Trophoblast cell (in vitro differentiated cells and primary cell): ENCODE measurements around the gene SRBD1.
A peak's percentile ranks its signal among the peaks of the same experiment; 100 is the strongest.

Source experiments
- DNase-seq, 2 donors: peaks; one replicate each; pipeline ENCODE4 v3.0.0-alpha.2; 2016
- H2AFZ ChIP-seq: 2 replicates; pipeline ENCODE4 v1.6.1; 2013; ENCODE audit warnings: low read length, moderate library complexity, mild to moderate bottlenecking; ENCODE audit not compliant: insufficient read depth, poor library complexity
- H2AK5ac ChIP-seq: 2 replicates; pipeline ENCODE4 v1.6.1; 2013; ENCODE audit warnings: mild to moderate bottlenecking, low read length
- H2BK120ac ChIP-seq: 2 replicates; pipeline ENCODE4 v1.6.1; 2013; ENCODE audit warnings: low read length, mild to moderate bottlenecking, moderate library complexity; ENCODE audit not compliant: insufficient read depth, poor library complexity
- H2BK12ac ChIP-seq: 2 replicates; pipeline ENCODE4 v1.6.1; 2013; ENCODE audit warnings: mild to moderate bottlenecking, low read length, moderate library complexity
- H2BK5ac ChIP-seq: 2 replicates; pipeline ENCODE4 v1.6.1; 2013; ENCODE audit warnings: low read length, low read depth, moderate library complexity, mild to moderate bottlenecking; ENCODE audit not compliant: poor library complexity
- H3K14ac ChIP-seq: 2 replicates; pipeline ENCODE4 v1.6.1; 2013; ENCODE audit warnings: mild to moderate bottlenecking, low read length
- H3K18ac ChIP-seq: 2 replicates; pipeline ENCODE4 v1.6.1; 2013; ENCODE audit warnings: mild to moderate bottlenecking, low read length
- H3K23ac ChIP-seq: 2 replicates; pipeline ENCODE4 v1.6.1; 2013; ENCODE audit warnings: low read length
- H3K27ac ChIP-seq: 2 replicates; pipeline ENCODE4 v1.5.1; 2013; ENCODE audit warnings: low read depth, mild to moderate bottlenecking, inconsistent platforms, low read length, moderate library complexity
- H3K27me3 ChIP-seq: 2 replicates; pipeline ENCODE4 v1.6.1; 2013; ENCODE audit warnings: inconsistent platforms, mild to moderate bottlenecking, low read length, moderate library complexity; ENCODE audit not compliant: insufficient read depth
- H3K36me3 ChIP-seq, 2 experiments: 1 replicate in 1 of 2; 2 replicates in 1 of 2; pipeline ENCODE4 v1.6.1; 2013; ENCODE audit warnings: low read length in 2 of 2, mild to moderate bottlenecking in 2 of 2, moderate library complexity in 1 of 2; ENCODE audit not compliant: insufficient read depth in 2 of 2, control insufficient read depth in 1 of 2
- H3K4ac ChIP-seq: 2 replicates; pipeline ENCODE4 v1.6.1; 2013; ENCODE audit warnings: low read depth, mild to moderate bottlenecking, low read length, moderate library complexity
- H3K4me1 ChIP-seq, 2 experiments: 1 replicate in 1 of 2; 2 replicates in 1 of 2; pipeline ENCODE4 v1.6.1; 2013; ENCODE audit warnings: low read length in 2 of 2, mild to moderate bottlenecking in 2 of 2, moderate library complexity in 1 of 2; ENCODE audit not compliant: insufficient read depth in 2 of 2, control insufficient read depth in 1 of 2
- H3K4me2 ChIP-seq: 2 replicates; pipeline ENCODE4 v1.6.1; 2013; ENCODE audit warnings: inconsistent platforms, mild to moderate bottlenecking, low read length, moderate library complexity
- H3K4me3 ChIP-seq: 2 replicates; pipeline ENCODE4 v1.5.1; 2013; ENCODE audit warnings: mild to moderate bottlenecking, low read depth, low read length, inconsistent platforms
- H3K79me1 ChIP-seq: one replicate; pipeline ENCODE4 v1.6.1; 2013; ENCODE audit warnings: low read length
- H3K79me2 ChIP-seq: 2 replicates; pipeline ENCODE4 v1.6.1; 2013; ENCODE audit warnings: low read length, mild to moderate bottlenecking; ENCODE audit not compliant: control insufficient read depth, insufficient read depth, poor library complexity
- H3K9ac ChIP-seq: 2 replicates; pipeline ENCODE4 v1.6.1; 2013; ENCODE audit warnings: mild to moderate bottlenecking, low read length
- H3K9me3 ChIP-seq: 2 replicates; pipeline ENCODE4 v1.6.1; 2013; ENCODE audit warnings: low read depth, mild to moderate bottlenecking, control low read depth, inconsistent platforms, low read length; ENCODE audit not compliant: insufficient read depth
- H4K12ac ChIP-seq: 2 replicates; pipeline ENCODE4 v1.6.1; 2013; ENCODE audit warnings: low read depth, mild to moderate bottlenecking, low read length, moderate library complexity
- H4K8ac ChIP-seq: 2 replicates; pipeline ENCODE4 v1.6.1; 2013; ENCODE audit warnings: low read depth, mild to moderate bottlenecking, low read length, moderate library complexity
- H4K91ac ChIP-seq: one replicate; pipeline ENCODE4 v1.6.1; 2013; ENCODE audit warnings: low read depth, mild to moderate bottlenecking, low read length, moderate library complexity
- WGBS: extraction: QIAGEN DNeasy Blood & Tissue Kit; methylation state at CpG from one replicate; pipeline ENCODE4 v1.1.7; 2013; ENCODE audit warnings: missing lambda C conversion rate; ENCODE audit not compliant: insufficient read length, insufficient coverage; ENCODE audit errors: extremely low coverage; 5-methylcytosine and 5-hydroxymethylcytosine counted together

SRBD1 gene

GRCh38 chr2:45438872-45439665, 172.0 kb downstream of the SRBD1 start:
- no peaks in the 10 kb centered on the region for H3K9me3 ChIP-seq
- H3K9ac ChIP-seq: no peak overlapping the region
- no peak overlapping the region for H4K8ac ChIP-seq
- no peak for DNase-seq
- no peak overlapping the region for H4K91ac ChIP-seq
- H2BK5ac ChIP-seq: no peak overlapping the region
- no peaks in the 10 kb centered on the region for H3K4me1 ChIP-seq
- H3K4me2 ChIP-seq: no peak overlapping the region
- no peaks in the 10 kb centered on the region for H3K79me2 ChIP-seq
- H4K12ac ChIP-seq: no peak overlapping the region
- no peak overlapping the region for H2BK12ac ChIP-seq
- H3K23ac ChIP-seq: no peak overlapping the region
- no peak overlapping the region for H2BK120ac ChIP-seq
- no peak overlapping the region for H3K27ac ChIP-seq
- no peak overlapping the region for H3K14ac ChIP-seq
- H3K4me3 ChIP-seq: no peak overlapping the region
- no peak overlapping the region for H3K18ac ChIP-seq
- no peaks in the 10 kb centered on the region for H3K79me1 ChIP-seq
- WGBS: no CpG with 5 or more reads among the region's 3 CpGs
- no peaks in the 10 kb centered on the region for H3K36me3 ChIP-seq
- no peak overlapping the region for H2AFZ ChIP-seq
- no peaks in the 10 kb centered on the region for H3K27me3 ChIP-seq
- no peak overlapping the region for H3K4ac ChIP-seq
- no peak overlapping the region for H2AK5ac ChIP-seq

- Histone ChIP-seq H4K12ac (no peak overlapping the region), H3K27ac (no peak overlapping the region), H2AFZ (no peak overlapping the region), H3K79me2 (no peaks in the 10 kb centered on the region), H3K4me1 (no peaks in the 10 kb centered on the region), H3K4me2 (no peak overlapping the region), H3K36me3 (no peaks in the 10 kb centered on the region), H3K4ac (no peak overlapping the region), H2BK120ac (no peak overlapping the region), H3K14ac (no peak overlapping the region), H3K9ac (no peak overlapping the region), H3K27me3 (no peaks in the 10 kb centered on the region), H2BK5ac (no peak overlapping the region), H3K18ac (no peak overlapping the region), H2AK5ac (no peak overlapping the region), H3K23ac (no peak overlapping the region), H2BK12ac (no peak overlapping the region), H3K9me3 (no peaks in the 10 kb centered on the region), H4K91ac (no peak overlapping the region), H3K4me3 (no peak overlapping the region), H3K79me1 (no peaks in the 10 kb centered on the region), H4K8ac (no peak overlapping the region)
- no CpG with 5 or more reads among the region's 2 CpGs for WGBS
- DNase-seq: no peak
These were observed 174.6 kb downstream of the SRBD1 start for GRCh38 chr2:45436456-45436855.

- H3K9me3 ChIP-seq: no peaks in the 10 kb centered on the region
- H3K23ac ChIP-seq: no peak overlapping the region
- no peak overlapping the region for H3K14ac ChIP-seq
- no peak overlapping the region for H2BK12ac ChIP-seq
- H3K79me1 ChIP-seq: no peaks in the 10 kb centered on the region
- H2BK5ac ChIP-seq: no peak overlapping the region
- H4K8ac ChIP-seq: no peak overlapping the region
- DNase-seq: peak; percentile 40 to 94
- H4K91ac ChIP-seq: no peak overlapping the region
- no peak overlapping the region for H4K12ac ChIP-seq
- H2AK5ac ChIP-seq: no peak overlapping the region
- H3K18ac ChIP-seq: no peak overlapping the region
- no peaks in the 10 kb centered on the region for H3K79me2 ChIP-seq
- H3K27me3 ChIP-seq: no peaks in the 10 kb centered on the region
- no peak overlapping the region for H2AFZ ChIP-seq
- WGBS: no CpG with 5 or more reads among the region's 3 CpGs
- H3K4me3 ChIP-seq: no peak overlapping the region
- H3K4me2 ChIP-seq: no peak overlapping the region
- no peak overlapping the region for H3K27ac ChIP-seq
- no peak overlapping the region for H2BK120ac ChIP-seq
- H3K4me1 ChIP-seq: no peaks in the 10 kb centered on the region
- H3K9ac ChIP-seq: no peak overlapping the region
- no peaks in the 10 kb centered on the region for H3K36me3 ChIP-seq
- no peak overlapping the region for H3K4ac ChIP-seq
These were observed 175.8 kb downstream of the SRBD1 start for GRCh38 chr2:45435316-45435715.

- no peak overlapping the region for H4K12ac ChIP-seq
- no peak overlapping the region for H3K9ac ChIP-seq
- H2BK120ac ChIP-seq: no peak overlapping the region
- no peaks in the 10 kb centered on the region for H3K79me1 ChIP-seq
- no peak overlapping the region for H3K18ac ChIP-seq
- H2BK5ac ChIP-seq: no peak overlapping the region
- no peak overlapping the region for H2AFZ ChIP-seq
- H3K9me3 ChIP-seq: no peaks in the 10 kb centered on the region
- H2AK5ac ChIP-seq: no peak overlapping the region
- H2BK12ac ChIP-seq: no peak overlapping the region
- H3K27me3 ChIP-seq: no peaks in the 10 kb centered on the region
- H3K27ac ChIP-seq: no peak overlapping the region
- no peaks in the 10 kb centered on the region for H3K4me1 ChIP-seq
- no peaks in the 10 kb centered on the region for H3K79me2 ChIP-seq
- H3K14ac ChIP-seq: no peak overlapping the region
- no peak overlapping the region for H3K4ac ChIP-seq
- no peak overlapping the region for H3K4me2 ChIP-seq
- DNase-seq: no peak
- no peak overlapping the region for H3K23ac ChIP-seq
- no peaks in the 10 kb centered on the region for H3K36me3 ChIP-seq
- no peak overlapping the region for H4K91ac ChIP-seq
- WGBS: no CpG with 5 or more reads among the region's 4 CpGs
- no peak overlapping the region for H4K8ac ChIP-seq
- H3K4me3 ChIP-seq: no peak overlapping the region
These were observed 177.7 kb downstream of the SRBD1 start for GRCh38 chr2:45433363-45433762.
